GM21786 (cell line): ENCODE results near the gene OSBPL9.
"Not testable (repeated sequence)": the region's sequence is repeated elsewhere in the genome, so short reads cannot be mapped to it uniquely, and the experiment has no call there.

Experiments used
- ATAC-seq: cut with Tn5 transposase; IDR thresholded peaks from one replicate; pipeline ENCODE4 v1.9.1; 2021; ENCODE audit not compliant: unreplicated experiment

OSBPL9 gene

DNA sequence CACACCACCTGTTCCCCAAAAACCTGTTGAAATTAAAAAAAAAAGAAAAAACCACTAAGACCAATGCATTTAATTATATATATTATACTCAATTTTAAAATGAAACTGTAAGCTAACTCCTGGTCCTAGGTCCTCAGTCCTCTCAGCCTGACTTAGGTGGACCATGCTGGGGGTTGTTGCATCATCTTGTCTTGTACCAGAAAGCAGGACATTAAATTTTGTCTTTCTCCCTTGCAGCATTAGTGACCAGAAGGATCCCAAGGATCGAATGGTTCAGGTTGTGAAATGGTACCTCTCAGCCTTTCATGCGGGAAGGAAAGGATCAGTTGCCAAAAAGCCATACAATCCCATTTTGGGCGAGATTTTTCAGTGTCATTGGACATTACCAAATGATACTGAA, 164.0 kb downstream of the OSBPL9 start:
- ATAC-seq: no peak

DNA sequence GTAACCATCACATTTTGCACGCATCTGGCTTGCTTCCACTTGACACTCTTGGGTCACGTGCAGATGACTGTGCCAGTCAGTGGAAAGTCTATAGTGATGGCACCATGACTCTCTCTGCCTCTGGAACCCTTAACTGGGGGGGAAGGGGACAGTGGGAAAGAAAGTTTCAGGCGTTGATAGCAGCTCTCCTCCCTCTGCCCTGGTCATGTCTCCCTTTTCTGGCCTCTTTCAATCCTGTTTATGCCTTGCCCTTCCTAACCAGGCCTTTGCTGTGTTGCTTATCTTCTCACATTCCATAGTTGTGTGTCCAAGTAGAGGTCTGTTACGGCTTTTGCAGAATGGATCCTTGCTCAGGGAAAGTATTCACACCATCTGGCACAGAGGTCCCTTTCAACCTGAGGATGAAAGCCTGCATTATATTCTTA, 168.1 kb downstream of the OSBPL9 start:
- no peak for ATAC-seq

DNA sequence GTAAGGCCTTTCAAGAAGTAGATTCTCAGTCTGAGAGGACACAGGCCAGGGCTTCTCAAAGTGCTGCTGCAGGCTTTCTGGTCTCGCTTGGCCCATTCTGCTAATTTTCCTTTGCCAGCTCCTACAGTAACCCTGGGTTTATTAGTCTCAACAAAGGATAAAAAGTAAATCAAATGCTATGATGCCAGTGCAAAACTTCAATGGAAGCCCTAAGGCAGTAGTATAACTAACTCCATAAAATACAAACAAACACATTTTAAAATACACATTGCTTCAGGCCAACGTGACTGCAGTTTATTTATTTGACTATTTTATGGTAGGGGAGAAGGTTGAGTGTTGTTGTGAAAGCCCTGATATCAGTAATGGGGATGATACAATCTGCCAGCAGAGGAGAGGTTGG, 172.0 kb downstream of the OSBPL9 start:
- no peak for ATAC-seq

DNA sequence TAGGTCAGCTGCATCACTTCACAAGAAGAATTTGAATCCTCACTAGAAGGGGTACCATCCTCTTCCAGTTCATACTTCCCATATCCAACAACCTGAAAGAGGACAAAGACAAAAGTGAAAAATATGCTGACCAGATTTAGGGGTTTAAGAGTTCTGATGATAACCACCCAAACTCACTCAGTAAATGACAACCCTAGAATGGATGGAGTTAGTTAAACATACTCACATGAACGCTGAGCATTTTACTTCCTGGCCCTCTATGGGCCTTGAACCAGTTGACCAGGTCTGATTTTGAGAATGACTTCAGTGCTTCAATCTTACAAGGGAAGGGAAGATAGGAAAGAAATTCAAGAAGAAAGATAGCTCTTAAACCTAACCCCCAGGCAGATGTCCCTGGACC, 172.4 kb downstream of the OSBPL9 start:
- no peak for ATAC-seq

DNA sequence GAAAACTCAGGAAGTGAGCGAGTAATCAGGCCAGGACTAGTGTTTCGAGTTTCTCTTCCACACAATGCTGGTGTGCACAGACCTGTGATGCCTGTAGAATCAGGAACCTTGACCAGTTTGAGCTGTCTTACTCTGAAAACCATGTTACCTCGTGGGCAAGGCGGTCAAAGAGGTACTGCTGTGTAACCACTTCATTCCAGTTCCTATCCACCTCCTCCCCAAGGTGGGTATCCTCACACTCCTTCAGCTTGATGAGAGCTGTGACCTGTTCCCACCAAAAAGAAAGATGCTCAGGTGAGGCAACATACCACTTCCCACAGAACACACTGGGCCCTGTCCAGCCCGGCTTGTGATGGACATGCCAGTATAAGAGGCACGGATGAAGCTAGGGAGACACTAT, 173.5 kb downstream of the OSBPL9 start:
- ATAC-seq: no peak

DNA sequence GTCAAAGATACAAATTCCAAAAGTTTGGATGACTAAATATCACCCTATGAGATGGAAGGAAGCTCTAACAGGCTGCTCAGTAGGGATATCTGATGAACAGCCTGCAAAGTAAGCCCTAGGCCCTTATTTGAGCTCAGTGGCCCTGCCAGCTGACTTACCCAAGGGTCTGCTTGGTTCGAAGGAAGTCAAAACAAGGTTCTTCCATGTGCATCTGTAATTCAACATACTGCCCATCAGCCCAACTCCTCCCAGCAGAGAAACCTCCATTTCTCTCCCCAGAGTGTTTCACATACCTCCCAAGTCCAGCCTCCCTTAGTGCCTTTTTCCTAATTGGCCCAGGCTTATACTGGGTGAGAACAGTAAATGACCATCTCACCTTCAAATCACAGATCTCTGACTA, 175.0 kb downstream of the OSBPL9 start:
- no peak for ATAC-seq

DNA sequence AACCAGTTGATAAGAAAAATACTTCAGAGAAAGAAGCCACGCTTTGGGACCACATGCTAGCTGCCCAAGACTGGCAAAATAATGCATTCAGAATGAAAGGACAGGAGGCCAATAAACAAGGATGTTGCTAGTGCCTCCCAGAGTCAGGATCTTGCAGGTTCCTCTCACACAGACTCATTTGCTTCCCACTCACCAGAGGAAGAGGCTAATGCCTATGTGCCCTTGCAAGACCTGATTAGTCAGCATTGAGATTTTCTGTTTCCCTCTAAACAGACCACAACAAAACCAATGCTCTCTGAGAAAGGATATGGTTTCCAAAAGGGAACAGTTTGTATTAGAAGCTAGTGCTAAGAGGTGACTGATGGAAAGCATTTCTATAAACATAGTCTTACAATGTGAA, 176.0 kb downstream of the OSBPL9 start:
- no peak for ATAC-seq

DNA sequence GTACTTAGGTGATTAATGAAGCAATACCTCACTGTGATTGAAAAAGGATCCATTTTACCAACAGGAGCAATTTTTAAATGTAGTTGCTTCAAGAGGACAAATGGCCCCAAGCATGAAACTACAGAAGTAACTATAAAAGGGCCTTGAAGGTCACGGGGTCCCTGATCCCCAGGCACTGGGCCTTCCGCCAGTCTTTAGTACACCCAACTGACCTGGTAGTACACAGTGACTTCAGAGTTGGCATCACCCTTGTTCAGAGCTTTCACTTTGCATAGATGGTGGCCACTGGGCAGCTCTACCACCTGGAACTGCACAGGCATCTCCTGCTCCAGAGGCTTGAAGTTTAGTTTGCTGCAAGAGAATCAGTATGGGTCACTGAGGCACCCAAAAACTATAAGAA, 177.4 kb downstream of the OSBPL9 start:
- ATAC-seq: no peak

DNA sequence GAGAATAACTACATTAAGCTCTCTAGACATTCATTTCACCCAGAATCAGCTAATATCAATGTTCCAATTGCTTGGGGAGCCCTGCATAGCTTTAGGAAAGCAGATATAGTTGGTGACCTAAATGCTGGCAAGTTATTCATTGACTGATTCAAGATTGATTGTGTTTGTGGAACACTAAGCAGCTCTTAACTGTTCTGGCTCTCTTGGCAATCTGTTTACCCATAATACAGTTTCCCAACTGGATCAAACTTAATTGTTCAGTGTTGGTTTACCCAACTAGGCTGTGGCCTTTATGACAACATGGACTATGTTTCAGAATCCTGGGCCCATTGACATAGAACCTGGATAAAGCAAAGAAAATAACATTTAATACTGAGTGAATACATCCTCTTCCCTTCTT, 178.0 kb downstream of the OSBPL9 start:
- no peak for ATAC-seq

DNA sequence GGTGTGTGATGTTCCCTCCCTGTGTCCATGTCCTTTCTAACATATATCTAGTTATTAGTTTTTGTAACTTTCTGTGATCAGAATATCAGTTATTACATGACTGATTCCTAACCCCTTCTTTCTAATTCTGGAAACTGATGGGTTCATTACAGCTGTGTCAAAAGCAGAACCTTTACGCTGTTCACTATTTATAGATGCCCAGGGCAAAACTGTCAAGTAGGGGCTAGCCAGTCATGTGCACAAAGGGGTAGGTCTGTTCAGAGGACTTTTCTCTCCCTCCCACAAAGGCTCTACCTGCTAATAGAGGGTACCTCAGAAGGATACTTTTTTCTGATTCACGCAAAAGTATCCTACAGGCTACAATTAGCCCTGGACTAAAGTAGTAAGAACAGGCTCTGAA, 182.5 kb downstream of the OSBPL9 start:
- no peak for ATAC-seq

DNA sequence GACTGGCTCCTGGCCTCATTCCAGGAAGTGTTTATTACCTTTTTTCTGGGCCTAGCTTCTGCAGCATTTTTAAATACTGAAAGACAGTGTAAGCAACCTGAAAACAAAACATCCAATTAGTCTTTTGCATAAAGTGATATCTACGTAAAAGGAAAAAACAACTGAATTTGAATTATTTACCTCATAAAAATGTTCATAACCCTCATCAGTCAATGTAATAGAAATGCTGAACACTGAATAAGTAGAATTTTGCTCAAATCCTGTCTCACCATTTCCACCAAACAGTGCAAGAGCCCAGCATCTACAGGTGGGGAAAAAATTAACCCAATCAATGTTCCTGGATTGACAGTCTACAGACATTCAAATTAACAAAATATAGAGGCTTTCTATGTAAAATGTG, 197.6 kb downstream of the OSBPL9 start:
- ATAC-seq: no peak

DNA sequence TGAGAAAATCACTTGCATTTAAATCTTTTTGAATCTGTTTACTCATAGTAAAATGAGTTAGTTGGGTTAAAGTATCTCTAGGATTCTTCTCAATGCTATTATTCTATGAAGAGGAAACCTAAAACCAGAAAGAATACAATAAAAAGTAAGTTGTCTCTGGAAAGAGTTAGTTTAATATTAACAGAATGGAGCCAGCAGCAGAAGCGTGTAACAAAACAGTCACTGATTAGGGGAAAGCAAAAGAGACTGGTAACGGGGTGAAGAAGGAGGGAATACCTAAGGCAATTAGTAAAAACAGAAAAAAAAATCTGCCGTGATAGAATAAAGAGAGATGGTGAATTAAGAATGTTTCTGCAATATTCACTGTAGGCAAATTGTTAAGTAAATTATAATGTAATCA, 201.6 kb downstream of the OSBPL9 start:
- no peak for ATAC-seq

DNA sequence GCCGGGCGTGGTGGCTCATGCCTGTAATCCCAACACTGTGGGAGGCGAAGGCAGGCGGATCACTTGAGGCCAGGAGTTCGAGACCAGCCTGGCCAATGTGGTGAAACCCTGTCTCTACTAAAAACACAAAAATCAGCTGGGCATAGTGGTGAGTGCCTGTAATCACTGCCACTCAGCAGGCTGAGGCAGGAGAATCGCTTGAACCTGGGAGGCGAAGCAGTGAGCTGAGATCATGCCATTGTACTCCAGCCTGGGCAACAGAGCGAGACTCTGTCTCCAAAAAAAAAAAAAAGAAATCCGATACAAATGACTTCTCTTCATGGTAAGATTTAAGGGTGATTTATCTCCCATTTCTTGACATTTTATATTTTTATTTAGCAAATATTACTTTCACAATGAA, 202.1 kb downstream of the OSBPL9 start:
- not testable (repeated sequence) for ATAC-seq

DNA sequence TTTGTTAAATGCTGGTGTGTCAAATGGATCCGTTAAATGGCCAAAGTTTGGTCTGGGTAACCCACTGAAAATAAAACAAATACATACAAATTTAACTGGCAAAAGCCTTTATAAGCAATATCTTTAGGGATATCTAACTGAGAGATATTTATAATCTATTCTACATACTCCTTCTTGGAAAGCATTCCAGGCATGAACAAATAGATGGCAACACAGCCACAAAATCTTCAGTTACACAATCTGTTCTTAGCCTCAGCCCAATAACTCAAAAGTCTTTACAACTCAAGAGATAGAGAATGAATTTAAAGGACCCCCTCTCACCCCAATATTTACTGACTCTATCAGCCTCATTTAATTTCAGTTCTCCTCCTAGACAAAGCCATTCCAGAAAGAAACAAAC, 202.9 kb downstream of the OSBPL9 start:
- ATAC-seq: no peak

DNA sequence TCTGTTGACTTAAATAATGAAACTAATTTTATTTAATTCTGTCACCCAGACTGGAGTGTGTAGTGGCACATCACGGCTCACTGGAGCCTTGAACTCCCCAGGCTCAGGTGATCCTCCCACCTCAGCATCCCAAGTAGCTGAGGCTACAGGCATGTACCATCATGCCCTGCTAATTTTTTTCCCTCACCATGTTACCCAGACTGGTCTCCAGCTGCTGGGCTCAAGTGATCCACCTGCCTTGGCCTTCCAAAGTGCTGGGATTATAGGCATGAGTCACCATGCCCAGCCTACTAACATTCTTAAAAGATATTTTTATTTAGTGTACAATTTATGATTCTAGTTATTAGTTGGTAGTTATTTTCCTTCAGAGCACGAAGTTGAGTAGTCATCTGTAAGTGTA, 212.2 kb downstream of the OSBPL9 start:
- no peak for ATAC-seq

DNA sequence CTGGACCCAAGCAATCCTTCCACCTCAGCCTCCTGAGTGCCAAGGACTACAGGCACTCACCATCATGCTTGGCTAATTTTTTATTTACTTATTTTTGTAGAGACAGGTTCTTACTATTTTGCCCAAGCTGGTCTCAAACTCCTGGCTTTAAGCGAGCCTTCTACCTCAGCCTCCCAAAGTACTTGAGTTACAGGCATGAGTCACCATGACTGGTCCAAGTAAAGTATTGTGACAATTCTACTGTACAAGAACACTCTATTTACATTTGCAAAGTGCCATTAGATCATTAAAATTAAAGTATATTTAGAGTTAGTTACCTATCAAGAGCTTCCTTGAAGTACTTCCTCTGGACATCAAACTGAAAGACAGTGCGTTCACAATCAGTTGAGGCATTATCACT, 216.8 kb downstream of the OSBPL9 start:
- ATAC-seq: no peak

DNA sequence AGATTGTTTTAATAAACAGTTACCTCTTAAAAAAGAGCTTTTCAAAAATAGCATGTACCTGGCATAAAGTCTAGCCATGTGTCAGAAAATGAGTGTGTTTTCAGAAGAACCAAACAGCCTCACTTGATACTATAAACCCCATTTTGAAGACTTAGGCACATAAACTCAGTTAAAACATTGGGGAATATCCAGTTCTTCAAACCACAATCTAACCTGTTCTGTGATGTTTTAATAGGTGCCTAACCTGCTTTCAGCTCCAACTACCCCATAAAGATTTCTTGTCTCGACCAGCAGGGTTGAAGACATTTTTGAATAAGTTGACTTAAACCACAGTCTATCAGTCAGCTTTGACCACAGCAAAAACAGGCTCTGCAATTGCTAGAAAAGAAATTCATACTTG, 220.4 kb downstream of the OSBPL9 start:
- no peak for ATAC-seq
